ENCODE results near the gene NPAS3.

NPAS3 gene

DNA sequence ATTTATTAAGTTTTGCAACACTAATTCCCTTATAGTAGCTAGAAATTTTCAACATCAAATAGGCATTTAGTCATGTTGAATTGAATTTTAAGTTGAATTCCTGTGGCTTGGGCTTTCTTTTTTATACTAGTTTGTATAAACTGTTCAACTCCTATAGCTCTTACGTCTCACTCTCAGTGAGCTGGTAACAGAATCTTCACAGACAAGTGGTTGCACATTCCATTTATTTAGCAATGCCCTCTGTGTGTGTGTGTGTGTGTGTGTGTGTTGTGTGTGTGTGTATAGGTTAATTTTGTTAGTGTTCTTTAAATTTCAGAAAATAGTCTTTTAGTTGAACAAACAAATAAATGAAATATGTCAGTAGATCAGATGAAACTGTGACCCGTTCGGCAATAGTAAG is 425.0 kb downstream of the NPAS3 start:
- TF ChIP-seq, protein P1, sequence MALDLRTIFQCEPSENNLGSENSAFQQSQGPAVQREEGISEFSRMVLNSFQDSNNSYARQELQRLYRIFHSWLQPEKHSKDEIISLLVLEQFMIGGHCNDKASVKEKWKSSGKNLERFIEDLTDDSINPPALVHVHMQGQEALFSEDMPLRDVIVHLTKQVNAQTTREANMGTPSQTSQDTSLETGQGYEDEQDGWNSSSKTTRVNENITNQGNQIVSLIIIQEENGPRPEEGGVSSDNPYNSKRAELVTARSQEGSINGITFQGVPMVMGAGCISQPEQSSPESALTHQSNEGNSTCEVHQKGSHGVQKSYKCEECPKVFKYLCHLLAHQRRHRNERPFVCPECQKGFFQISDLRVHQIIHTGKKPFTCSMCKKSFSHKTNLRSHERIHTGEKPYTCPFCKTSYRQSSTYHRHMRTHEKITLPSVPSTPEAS (tag by site-specific recombination; IDR thresholded peaks at IDR 0.05): peak; percentile 60
- TF ChIP-seq GLIS2 (tag by site-specific recombination; IDR thresholded peaks at IDR 0.05): no peak
- TF ChIP-seq, protein P2, sequence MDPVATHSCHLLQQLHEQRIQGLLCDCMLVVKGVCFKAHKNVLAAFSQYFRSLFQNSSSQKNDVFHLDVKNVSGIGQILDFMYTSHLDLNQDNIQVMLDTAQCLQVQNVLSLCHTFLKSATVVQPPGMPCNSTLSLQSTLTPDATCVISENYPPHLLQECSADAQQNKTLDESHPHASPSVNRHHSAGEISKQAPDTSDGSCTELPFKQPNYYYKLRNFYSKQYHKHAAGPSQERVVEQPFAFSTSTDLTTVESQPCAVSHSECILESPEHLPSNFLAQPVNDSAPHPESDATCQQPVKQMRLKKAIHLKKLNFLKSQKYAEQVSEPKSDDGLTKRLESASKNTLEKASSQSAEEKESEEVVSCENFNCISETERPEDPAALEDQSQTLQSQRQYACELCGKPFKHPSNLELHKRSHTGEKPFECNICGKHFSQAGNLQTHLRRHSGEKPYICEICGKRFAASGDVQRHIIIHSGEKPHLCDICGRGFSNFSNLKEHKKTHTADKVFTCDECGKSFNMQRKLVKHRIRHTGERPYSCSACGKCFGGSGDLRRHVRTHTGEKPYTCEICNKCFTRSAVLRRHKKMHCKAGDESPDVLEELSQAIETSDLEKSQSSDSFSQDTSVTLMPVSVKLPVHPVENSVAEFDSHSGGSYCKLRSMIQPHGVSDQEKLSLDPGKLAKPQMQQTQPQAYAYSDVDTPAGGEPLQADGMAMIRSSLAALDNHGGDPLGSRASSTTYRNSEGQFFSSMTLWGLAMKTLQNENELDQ (tag by site-specific recombination; IDR thresholded peaks at IDR 0.05; ENCODE audit: low read depth): no peak
- TF ChIP-seq ZNF169 (tag by site-specific recombination; IDR thresholded peaks at IDR 0.05): no peak
- TF ChIP-seq GFI1B (tag by site-specific recombination; IDR thresholded peaks at IDR 0.05): no peak
- Histone ChIP-seq H3K4me1 (ENCODE audit: control insufficient read depth, insufficient read depth, low read length) (peaks cover 11% of the 10 kb centered on the region; the same call in 1 of the 2 replicates), H3K4me3 (ENCODE audit: low read depth, low read length) (no peak overlapping the region), H3K27ac (ENCODE audit: extremely low read depth, low read depth, low read length) (no peak overlapping the region), H3K9me3 (ENCODE audit: control insufficient read depth, insufficient read depth, low read depth, low read length) (no peaks in the 10 kb centered on the region), H3K36me3 (ENCODE audit: control insufficient read depth in 2 of 2, insufficient read depth in 1 of 2, low read length in 2 of 2) (no peaks in the 10 kb centered on the region)
- CTCF ChIA-PET: no interaction called here
- POLR2A ChIA-PET: no interaction called here

DNA sequence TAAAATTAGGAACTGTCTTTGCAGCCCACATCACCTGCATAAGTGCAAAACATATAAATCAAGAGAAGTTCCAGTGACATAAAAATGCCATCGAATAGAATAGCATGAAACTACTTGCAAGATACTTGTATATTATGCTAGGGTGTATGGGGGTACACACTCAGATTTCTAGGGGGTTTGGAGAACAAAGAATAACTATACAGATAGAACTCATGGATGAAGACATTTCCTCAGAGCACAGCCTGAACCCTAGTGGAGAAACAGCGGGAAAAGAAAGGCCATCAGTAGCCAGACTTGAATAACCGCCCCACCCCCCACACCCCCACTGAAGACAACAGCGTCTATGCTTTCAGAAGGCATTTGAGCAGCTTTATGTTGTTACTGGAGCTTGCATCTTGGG is 425.8 kb downstream of the NPAS3 start:
- TF ChIP-seq ZNF366 (tag by site-specific recombination; conservative IDR thresholded peaks at IDR 0.05) (no peak), GLIS1 (tag by site-specific recombination; IDR thresholded peaks at IDR 0.05) (0 out of 2 replicates have a peak, but pooled peaks have one; percentile 31), ZIC2 (tag by site-specific recombination; IDR thresholded peaks at IDR 0.05) (no peak), ZBTB1 (tag by site-specific recombination; IDR thresholded peaks at IDR 0.05) (no peak), OSR2 (tag by site-specific recombination; IDR thresholded peaks at IDR 0.05) (0 out of 2 replicates have a peak, but pooled peaks have one; percentile 16)
- TF ChIP-seq, protein P3, sequence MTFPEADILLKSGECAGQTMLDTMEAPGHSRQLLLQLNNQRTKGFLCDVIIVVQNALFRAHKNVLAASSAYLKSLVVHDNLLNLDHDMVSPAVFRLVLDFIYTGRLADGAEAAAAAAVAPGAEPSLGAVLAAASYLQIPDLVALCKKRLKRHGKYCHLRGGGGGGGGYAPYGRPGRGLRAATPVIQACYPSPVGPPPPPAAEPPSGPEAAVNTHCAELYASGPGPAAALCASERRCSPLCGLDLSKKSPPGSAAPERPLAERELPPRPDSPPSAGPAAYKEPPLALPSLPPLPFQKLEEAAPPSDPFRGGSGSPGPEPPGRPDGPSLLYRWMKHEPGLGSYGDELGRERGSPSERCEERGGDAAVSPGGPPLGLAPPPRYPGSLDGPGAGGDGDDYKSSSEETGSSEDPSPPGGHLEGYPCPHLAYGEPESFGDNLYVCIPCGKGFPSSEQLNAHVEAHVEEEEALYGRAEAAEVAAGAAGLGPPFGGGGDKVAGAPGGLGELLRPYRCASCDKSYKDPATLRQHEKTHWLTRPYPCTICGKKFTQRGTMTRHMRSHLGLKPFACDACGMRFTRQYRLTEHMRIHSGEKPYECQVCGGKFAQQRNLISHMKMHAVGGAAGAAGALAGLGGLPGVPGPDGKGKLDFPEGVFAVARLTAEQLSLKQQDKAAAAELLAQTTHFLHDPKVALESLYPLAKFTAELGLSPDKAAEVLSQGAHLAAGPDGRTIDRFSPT (tag by site-specific recombination; IDR thresholded peaks at IDR 0.05): no peak
- Histone ChIP-seq H3K9me3 (ENCODE audit: control insufficient read depth, insufficient read depth, low read depth, low read length) (no peaks in the 10 kb centered on the region), H3K4me3 (ENCODE audit: low read depth, low read length) (no peak overlapping the region), H3K4me1 (ENCODE audit: control insufficient read depth, insufficient read depth, low read length) (peaks cover 11% of the 10 kb centered on the region; the same call in 1 of the 2 replicates), H3K27ac (ENCODE audit: extremely low read depth, low read depth, low read length) (no peak overlapping the region), H3K36me3 (ENCODE audit: control insufficient read depth in 2 of 2, insufficient read depth in 1 of 2, low read length in 2 of 2) (no peaks in the 10 kb centered on the region)
- POLR2A ChIA-PET: no interaction called here
- CTCF ChIA-PET: no interaction called here

DNA sequence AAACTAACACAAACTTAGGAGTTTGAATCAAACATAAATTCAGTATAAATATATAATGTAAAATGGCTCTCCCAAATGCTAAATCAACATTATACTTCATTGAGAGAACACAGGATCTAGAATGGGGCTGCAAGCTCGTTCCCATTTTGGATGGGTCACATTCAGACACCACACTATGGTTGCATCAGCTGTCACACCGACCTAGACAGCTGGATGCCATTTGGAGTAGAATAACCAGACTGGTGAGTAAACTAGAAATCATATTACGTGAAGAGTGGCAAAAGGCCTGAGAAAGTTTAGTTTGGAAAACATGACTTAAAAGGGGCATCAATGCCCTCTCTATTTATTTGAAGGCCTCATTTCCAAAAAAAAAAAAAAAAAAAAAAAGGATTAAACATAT is 430.4 kb downstream of the NPAS3 start:
- Histone ChIP-seq H3K4me1 (ENCODE audit: control insufficient read depth, insufficient read depth, low read length) (peaks cover 10% of the 10 kb centered on the region; the same call in 1 of the 2 replicates), H3K27ac (ENCODE audit: extremely low read depth, low read depth, low read length) (no peak overlapping the region), H3K36me3 (ENCODE audit: control insufficient read depth in 2 of 2, insufficient read depth in 1 of 2, low read length in 2 of 2) (no peaks in the 10 kb centered on the region), H3K9me3 (ENCODE audit: control insufficient read depth, insufficient read depth, low read depth, low read length) (no peaks in the 10 kb centered on the region), H3K4me3 (ENCODE audit: low read depth, low read length) (no peak overlapping the region)
- ChIA-PET CTCF (no interaction called here), POLR2A (no interaction called here)
- TF ChIP-seq ZNF621 (tag by site-specific recombination; IDR thresholded peaks at IDR 0.05) (no peak), ZNF169 (tag by site-specific recombination; IDR thresholded peaks at IDR 0.05) (no peak), ZFP69B (tag by site-specific recombination; IDR thresholded peaks at IDR 0.05) (no peak)
- TF ChIP-seq, protein P4, sequence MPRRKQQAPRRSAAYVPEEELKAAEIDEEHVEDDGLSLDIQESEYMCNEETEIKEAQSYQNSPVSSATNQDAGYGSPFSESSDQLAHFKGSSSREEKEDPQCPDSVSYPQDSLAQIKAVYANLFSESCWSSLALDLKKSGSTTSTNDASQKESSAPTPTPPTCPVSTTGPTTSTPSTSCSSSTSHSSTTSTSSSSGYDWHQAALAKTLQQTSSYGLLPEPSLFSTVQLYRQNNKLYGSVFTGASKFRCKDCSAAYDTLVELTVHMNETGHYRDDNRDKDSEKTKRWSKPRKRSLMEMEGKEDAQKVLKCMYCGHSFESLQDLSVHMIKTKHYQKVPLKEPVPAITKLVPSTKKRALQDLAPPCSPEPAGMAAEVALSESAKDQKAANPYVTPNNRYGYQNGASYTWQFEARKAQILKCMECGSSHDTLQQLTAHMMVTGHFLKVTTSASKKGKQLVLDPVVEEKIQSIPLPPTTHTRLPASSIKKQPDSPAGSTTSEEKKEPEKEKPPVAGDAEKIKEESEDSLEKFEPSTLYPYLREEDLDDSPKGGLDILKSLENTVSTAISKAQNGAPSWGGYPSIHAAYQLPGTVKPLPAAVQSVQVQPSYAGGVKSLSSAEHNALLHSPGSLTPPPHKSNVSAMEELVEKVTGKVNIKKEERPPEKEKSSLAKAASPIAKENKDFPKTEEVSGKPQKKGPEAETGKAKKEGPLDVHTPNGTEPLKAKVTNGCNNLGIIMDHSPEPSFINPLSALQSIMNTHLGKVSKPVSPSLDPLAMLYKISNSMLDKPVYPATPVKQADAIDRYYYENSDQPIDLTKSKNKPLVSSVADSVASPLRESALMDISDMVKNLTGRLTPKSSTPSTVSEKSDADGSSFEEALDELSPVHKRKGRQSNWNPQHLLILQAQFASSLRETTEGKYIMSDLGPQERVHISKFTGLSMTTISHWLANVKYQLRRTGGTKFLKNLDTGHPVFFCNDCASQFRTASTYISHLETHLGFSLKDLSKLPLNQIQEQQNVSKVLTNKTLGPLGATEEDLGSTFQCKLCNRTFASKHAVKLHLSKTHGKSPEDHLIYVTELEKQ (tag by site-specific recombination; IDR thresholded peaks at IDR 0.05; ENCODE audit: borderline replicate concordance): no peak
- TF ChIP-seq, protein P5, sequence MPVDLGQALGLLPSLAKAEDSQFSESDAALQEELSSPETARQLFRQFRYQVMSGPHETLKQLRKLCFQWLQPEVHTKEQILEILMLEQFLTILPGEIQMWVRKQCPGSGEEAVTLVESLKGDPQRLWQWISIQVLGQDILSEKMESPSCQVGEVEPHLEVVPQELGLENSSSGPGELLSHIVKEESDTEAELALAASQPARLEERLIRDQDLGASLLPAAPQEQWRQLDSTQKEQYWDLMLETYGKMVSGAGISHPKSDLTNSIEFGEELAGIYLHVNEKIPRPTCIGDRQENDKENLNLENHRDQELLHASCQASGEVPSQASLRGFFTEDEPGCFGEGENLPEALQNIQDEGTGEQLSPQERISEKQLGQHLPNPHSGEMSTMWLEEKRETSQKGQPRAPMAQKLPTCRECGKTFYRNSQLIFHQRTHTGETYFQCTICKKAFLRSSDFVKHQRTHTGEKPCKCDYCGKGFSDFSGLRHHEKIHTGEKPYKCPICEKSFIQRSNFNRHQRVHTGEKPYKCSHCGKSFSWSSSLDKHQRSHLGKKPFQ (tag by site-specific recombination; IDR thresholded peaks at IDR 0.05): no peak
